ENCODE results near the gene WIPF2.
"Not testable (repeated sequence)": the region's sequence is repeated elsewhere in the genome, so short reads cannot be mapped to it uniquely, and the experiment has no call there.

Gene WIPF2

GRCh38 chr17:40191237-40192208 is 27.6 kb upstream of the WIPF2 start:
- peak; percentile 76 for DNase-seq (ENCODE audit: low spot score)

GRCh38 chr17:40192961-40193360 is 26.1 kb upstream of the WIPF2 start:
- no peak for DNase-seq (ENCODE audit: low spot score)

GRCh38 chr17:40194821-40195220 is 24.3 kb upstream of the WIPF2 start:
- no peak for DNase-seq (ENCODE audit: low spot score)

GRCh38 chr17:40197550-40197949 is 21.6 kb upstream of the WIPF2 start:
- no peak for DNase-seq (ENCODE audit: low spot score)

- not testable (repeated sequence) for DNase-seq (ENCODE audit: low spot score)
Measured at GRCh38 chr17:40197965-40198456, 21.1 kb upstream of the WIPF2 start.

- DNase-seq (ENCODE audit: low spot score): no peak
Measured at GRCh38 chr17:40198576-40198975, 20.5 kb upstream of the WIPF2 start.

- DNase-seq (ENCODE audit: low spot score): no peak
Measured at GRCh38 chr17:40203131-40203530, 16.0 kb upstream of the WIPF2 start.

GRCh38 chr17:40206193-40206592 is 12.9 kb upstream of the WIPF2 start:
- DNase-seq (ENCODE audit: low spot score): not testable (repeated sequence)

GRCh38 chr17:40209404-40210093 is 9.6 kb upstream of the WIPF2 start:
- DNase-seq (ENCODE audit: low spot score): no peak

- DNase-seq (ENCODE audit: low spot score): not testable (repeated sequence)
Measured at GRCh38 chr17:40213914-40214313, 5.2 kb upstream of the WIPF2 start.

- DNase-seq (ENCODE audit: low spot score): peak; percentile 10
Measured at GRCh38 chr17:40218006-40218739, 931 bp upstream of the WIPF2 start.

GRCh38 chr17:40219594-40220338 is 662 bp downstream of the WIPF2 start:
- DNase-seq (ENCODE audit: low spot score): peak; percentile 72

- DNase-seq (ENCODE audit: low spot score): no peak
Measured at GRCh38 chr17:40224718-40225550, 5.8 kb downstream of the WIPF2 start.

GRCh38 chr17:40229146-40229545 is 10.0 kb downstream of the WIPF2 start:
- DNase-seq (ENCODE audit: low spot score): not testable (repeated sequence)

- no peak for DNase-seq (ENCODE audit: low spot score)
Measured at GRCh38 chr17:40230670-40231069, 11.6 kb downstream of the WIPF2 start.

GRCh38 chr17:40231928-40232327 is 12.8 kb downstream of the WIPF2 start:
- DNase-seq (ENCODE audit: low spot score): not testable (repeated sequence)

GRCh38 chr17:40241252-40241834 is 22.2 kb downstream of the WIPF2 start:
- no peak for DNase-seq (ENCODE audit: low spot score)

- DNase-seq (ENCODE audit: low spot score): no peak
Measured at GRCh38 chr17:40242774-40243173, 23.7 kb downstream of the WIPF2 start.

GRCh38 chr17:40243761-40244160 is 24.7 kb downstream of the WIPF2 start:
- no peak for DNase-seq (ENCODE audit: low spot score)

- no peak for DNase-seq (ENCODE audit: low spot score)
Measured at GRCh38 chr17:40244255-40244654, 25.2 kb downstream of the WIPF2 start.

Data from SK-N-DZ (cell line).